Activated naive CD4-positive, alpha-beta T cell treated with anti-CD3 and anti-CD28 coated beads for 36 hours (primary cell): ENCODE data around the gene CENPM. TPM values are rescaled to one million over a fixed set of nuclear protein-coding genes. Genes with fewer than 3 reads are reported as not detected.
A peak's percentile ranks its signal among the peaks of the same experiment; 100 is the strongest.

Experiments used
- CTCF ChIA-PET: fragments of 350-600 bp; sonication (Branson Sonifier 250); formaldehyde crosslinking; loops from one replicate; lab custom pipeline; 2021; ENCODE audit warnings: antibody characterized with exemption; lab: Charles Lee
- DNase-seq: peaks from one replicate; pipeline ENCODE4 v3.0.0-alpha.2; 2020
- H3K27ac Mint-ChIP-seq: one replicate; pipeline ENCODE4 v1.8.0; 2021; ENCODE audit warnings: mild to moderate bottlenecking, mixed read lengths
- H3K27me3 Mint-ChIP-seq: one replicate; pipeline ENCODE4 v1.8.0; 2021; ENCODE audit warnings: low read depth, mixed read lengths
- H3K36me3 Mint-ChIP-seq: one replicate; pipeline ENCODE4 v1.8.0; 2021; ENCODE audit warnings: low read depth, mixed read lengths
- H3K4me1 Mint-ChIP-seq: one replicate; pipeline ENCODE4 v1.8.0; 2021; ENCODE audit warnings: low read depth, mixed read lengths
- H3K4me3 Mint-ChIP-seq: one replicate; pipeline ENCODE4 v1.8.0; 2021; ENCODE audit warnings: mild to moderate bottlenecking, moderate library complexity, mixed read lengths
- H3K9me3 Mint-ChIP-seq: one replicate; pipeline ENCODE4 v1.8.0; 2021; ENCODE audit warnings: mixed read lengths
- intact Hi-C: fragments of 100-400 bp; cut with micrococcal nuclease; formaldehyde crosslinking; loops from one replicate; pipeline ENCODE4 v1.15.1; 2023
- total RNA-seq, 2 experiments: library from RNA; stranded (reverse); gene quantifications; one replicate each; pipeline ENCODE4 v1.2.3, GENCODE V29; 2021

Gene CENPM, protein sequence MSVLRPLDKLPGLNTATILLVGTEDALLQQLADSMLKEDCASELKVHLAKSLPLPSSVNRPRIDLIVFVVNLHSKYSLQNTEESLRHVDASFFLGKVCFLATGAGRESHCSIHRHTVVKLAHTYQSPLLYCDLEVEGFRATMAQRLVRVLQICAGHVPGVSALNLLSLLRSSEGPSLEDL
- total RNA-seq: 100 to 1,000 TPM in 1 of 2 experiments, 10 to 100 TPM in 1; 95.4 to 110 TPM

DNA sequence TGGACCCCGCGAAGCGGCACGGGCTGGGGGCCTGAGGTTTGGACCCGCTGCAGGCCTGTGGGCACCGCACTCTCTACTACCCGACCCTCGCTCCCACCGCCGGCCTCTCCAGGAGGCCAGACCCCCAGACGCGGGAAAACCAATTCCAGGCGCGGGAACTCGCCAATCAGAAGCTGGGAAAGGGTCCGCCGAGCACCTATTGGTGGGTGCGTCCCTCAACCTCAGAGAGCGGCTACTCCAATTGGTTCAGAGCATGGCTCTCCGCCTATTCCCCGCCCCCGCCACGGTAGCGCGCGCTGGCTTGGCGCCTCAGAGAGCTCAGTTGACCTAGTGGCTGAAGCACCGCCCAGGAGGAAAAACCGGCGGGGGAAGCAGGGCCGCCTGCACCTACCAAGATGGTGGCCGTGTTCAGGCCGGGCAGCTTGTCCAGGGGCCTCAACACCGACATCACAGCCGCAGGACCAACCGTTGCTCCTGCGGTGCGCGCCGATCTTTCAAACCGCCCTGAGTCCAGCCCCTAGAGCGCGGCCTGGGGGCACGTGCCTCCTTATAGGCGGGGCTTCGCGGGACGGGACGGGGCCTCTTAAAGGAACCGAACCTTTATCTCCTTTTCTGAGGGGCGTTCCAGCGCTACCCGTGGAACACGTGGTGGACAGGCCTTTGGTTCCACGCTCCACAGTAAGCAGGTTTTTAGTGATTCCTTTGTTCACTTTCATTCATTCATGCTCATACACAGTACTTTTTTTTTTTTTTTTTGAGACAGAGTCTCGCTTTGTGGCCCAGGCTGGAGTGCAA lies at the start of gene CENPM:
TSS of gene CENPM (minus strand) at position 524 of the 795 bp plus-strand sequence. CDS start at position 448, 76 bp downstream.
- intact Hi-C loops: loop anchor here (2.0 to 10.0 kb wide), 2 partner anchors 132 to 502 kb away; partner anchors contain the start of genes SMDT1 and TOB2
- DNase-seq: peak; percentile 97
- Mint-ChIP-seq H3K27me3 (no peaks in the 10 kb centered on the region), H3K9me3 (no peaks in the 10 kb centered on the region), H3K27ac (peak within 1 kb of the TSS; percentile 87), H3K4me3 (peak within 1 kb of the TSS; percentile 95), H3K4me1 (peaks cover 58% of the 10 kb centered on the region), H3K36me3 (peaks cover 39% of the 10 kb centered on the region)
- CTCF ChIA-PET: interaction anchor here (0.6 to 1.8 kb wide), 11 partner anchors 10 to 444 kb away, joined by 3 to 8 read pairs (median 3); partner anchors contain the start of gene CCDC134

DNA sequence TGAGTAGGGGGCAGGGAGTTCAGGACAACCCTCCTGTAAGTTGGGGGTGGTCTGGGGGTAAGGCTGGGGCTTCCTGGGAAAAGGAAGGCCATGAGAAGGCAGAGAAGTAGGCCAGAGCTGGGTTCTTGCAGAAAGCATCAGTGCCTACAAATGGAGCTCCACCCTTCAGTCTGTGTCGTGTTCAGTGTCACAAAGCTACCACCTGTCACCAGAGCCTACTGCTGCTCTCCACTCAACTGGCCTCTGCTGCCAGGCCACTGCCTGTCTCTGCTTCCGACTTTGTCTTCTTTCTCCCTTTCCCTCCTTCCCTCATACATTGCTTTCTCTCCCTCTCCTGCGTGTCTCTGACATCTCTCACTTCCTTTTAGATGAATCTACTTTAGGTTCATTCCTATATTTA lies 48.3 kb upstream of the CENPM start:
- Mint-ChIP-seq H3K4me1 (peaks cover 14% of the 10 kb centered on the region), H3K36me3 (peaks cover 2% of the 10 kb centered on the region), H3K27ac (no peak overlapping the region), H3K4me3 (no peak overlapping the region), H3K27me3 (no peaks in the 10 kb centered on the region), H3K9me3 (peaks cover 5% of the 10 kb centered on the region)
- DNase-seq: no peak
- intact Hi-C loops: no loop called here
- CTCF ChIA-PET: no interaction called here

- H3K9me3 Mint-ChIP-seq: no peaks in the 10 kb centered on the region
- CTCF ChIA-PET: interaction anchor here (0.6 kb wide), 1 partner anchor 568 kb away, joined by 6 read pairs; no protein-coding TSS in a partner anchor
- H3K27ac Mint-ChIP-seq: no peak overlapping the region
- H3K4me3 Mint-ChIP-seq: no peak overlapping the region
- intact Hi-C loops: no loop called here
- no peaks in the 10 kb centered on the region for H3K27me3 Mint-ChIP-seq
- no peak for DNase-seq
- no peaks in the 10 kb centered on the region for H3K36me3 Mint-ChIP-seq
- H3K4me1 Mint-ChIP-seq: no peaks in the 10 kb centered on the region
Observed at GRCh38 chr22:41992496-41992895, 45.5 kb upstream of the CENPM start.

DNA sequence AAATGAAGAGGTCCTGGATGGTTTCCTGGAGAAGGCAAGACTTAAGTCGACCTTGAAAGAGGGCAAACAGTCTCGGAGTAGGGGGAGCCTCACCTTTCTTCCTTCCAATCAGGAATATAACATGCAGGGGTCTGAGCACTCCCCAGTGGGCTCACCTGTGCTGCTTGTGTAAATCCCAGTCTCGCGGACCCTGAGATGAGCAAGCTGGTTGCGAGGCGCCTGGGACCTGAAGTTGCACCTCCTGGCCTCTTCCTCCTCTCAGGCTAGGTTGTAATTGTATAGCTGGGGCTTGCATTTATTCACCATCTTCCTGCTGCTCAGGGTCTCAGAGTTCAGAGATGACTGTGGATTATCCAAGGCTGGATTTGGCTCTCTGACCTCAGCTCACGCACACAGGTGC lies 44.2 kb upstream of the CENPM start:
- no peak for DNase-seq
- Mint-ChIP-seq H3K27ac (no peak overlapping the region), H3K9me3 (no peaks in the 10 kb centered on the region), H3K27me3 (peaks cover under 1% of the 10 kb centered on the region), H3K36me3 (no peaks in the 10 kb centered on the region), H3K4me3 (no peak overlapping the region), H3K4me1 (no peaks in the 10 kb centered on the region)
- intact Hi-C loops: no loop called here
- CTCF ChIA-PET: interaction anchor here (0.6 kb wide), 2 partner anchors 76 to 264 kb away, joined by 3 to 4 read pairs; no protein-coding TSS in a partner anchor

DNA sequence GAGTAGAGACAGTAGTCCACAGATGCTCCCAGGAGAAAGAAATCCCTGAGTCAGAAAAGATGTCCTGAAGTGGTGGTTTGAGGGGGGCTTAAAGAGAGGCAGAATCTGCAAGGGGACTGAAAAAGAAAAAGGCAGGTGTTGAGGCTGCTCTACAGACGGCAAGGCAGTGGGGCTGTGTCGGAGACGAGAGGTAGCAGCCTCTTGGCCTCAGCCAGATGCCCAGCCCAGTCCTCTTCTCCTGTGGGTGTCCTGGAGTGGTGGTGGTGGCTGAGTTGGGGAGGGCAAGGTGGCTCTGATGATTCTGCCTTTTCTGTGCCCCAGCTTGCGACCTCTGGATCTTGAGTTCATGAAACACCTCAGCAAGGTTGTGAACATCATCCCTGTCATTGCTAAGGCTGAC lies 42.3 kb upstream of the CENPM start:
- H3K27ac Mint-ChIP-seq: no peak overlapping the region
- H3K9me3 Mint-ChIP-seq: no peaks in the 10 kb centered on the region
- peaks cover 2% of the 10 kb centered on the region for H3K27me3 Mint-ChIP-seq
- DNase-seq: no peak
- no peaks in the 10 kb centered on the region for H3K4me1 Mint-ChIP-seq
- CTCF ChIA-PET: no interaction called here
- intact Hi-C loops: no loop called here
- H3K4me3 Mint-ChIP-seq: no peak overlapping the region
- no peaks in the 10 kb centered on the region for H3K36me3 Mint-ChIP-seq

DNA sequence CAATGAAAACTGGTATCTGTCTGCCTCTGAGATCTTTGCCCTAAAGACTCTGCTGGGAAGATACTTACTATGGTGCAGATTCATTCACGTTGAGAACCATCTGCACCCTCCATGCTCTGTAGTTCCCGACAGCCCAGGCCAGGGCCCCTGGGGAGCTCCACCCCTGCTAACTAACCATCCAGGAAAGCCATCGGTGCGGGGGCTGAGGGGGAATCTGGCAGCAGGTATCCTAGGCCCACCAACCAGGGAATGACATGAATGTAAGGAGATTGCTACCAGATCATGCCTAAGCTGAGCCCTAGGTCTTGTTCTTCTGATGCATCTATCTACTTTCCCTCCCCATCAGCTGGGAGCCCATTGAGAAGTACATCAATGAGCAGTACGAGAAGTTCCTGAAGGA lies 40.3 kb upstream of the CENPM start:
- intact Hi-C loops: no loop called here
- DNase-seq: no peak
- Mint-ChIP-seq H3K27ac (no peak overlapping the region), H3K4me1 (no peaks in the 10 kb centered on the region), H3K9me3 (no peaks in the 10 kb centered on the region), H3K4me3 (no peak overlapping the region), H3K36me3 (no peaks in the 10 kb centered on the region), H3K27me3 (peaks cover 2% of the 10 kb centered on the region)
- CTCF ChIA-PET: no interaction called here

DNA sequence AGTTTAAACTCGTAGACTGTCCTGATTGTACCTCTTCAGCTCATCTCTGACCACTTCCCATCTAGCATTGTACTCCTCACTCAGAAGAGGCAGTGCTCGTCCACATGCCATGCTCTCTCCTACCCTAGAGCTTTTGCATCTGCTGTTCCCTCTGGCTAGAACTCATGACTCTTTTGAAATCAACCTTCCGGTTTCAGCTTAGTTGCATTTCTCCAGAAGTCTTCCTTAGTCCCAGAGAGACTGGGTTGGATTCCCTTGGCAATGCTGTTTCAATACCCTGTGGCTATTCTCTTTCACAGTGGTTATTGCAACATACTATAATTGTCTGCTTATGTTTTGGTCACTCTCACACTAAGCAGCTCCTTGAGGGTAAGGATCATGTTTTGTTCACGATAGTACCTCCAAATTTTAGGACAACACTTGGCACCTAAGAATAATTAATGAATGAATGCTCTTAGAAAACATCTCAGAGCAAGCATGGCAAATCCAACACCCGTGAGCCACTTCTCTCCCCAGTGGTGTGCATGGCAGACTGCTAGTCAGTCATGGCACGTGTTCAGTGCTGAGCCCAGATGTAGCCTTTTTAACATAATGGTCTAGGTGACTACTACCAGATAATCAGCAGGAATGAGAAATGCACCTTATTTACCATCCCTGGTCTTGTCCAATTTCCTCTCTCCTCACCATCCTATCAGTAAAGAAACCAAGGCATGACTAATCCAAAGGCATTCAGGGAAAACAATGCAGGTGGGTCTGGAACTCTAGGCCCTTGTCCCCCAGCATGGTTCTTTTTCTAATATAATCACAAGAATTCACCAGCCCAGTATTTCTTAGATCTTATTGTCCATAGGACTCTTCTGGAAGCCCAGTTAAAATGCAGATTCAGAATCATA lies 36.8 kb upstream of the CENPM start:
- Mint-ChIP-seq H3K36me3 (no peaks in the 10 kb centered on the region), H3K9me3 (no peaks in the 10 kb centered on the region), H3K4me1 (no peaks in the 10 kb centered on the region), H3K4me3 (no peak overlapping the region), H3K27me3 (peaks cover 5% of the 10 kb centered on the region), H3K27ac (no peak overlapping the region)
- intact Hi-C loops: no loop called here
- CTCF ChIA-PET: interaction anchor here (0.6 to 0.9 kb wide), 2 partner anchors 16 to 29 kb away, joined by 3 read pairs; no protein-coding TSS in a partner anchor
- no peak for DNase-seq

- no peaks in the 10 kb centered on the region for H3K36me3 Mint-ChIP-seq
- H3K27ac Mint-ChIP-seq: no peak overlapping the region
- CTCF ChIA-PET: interaction anchor here (0.9 kb wide), 1 partner anchor 16 kb away, joined by 3 read pairs; no protein-coding TSS in a partner anchor
- H3K27me3 Mint-ChIP-seq: peaks cover 10% of the 10 kb centered on the region
- intact Hi-C loops: no loop called here
- no peak overlapping the region for H3K4me3 Mint-ChIP-seq
- DNase-seq: no peak
- no peaks in the 10 kb centered on the region for H3K9me3 Mint-ChIP-seq
- H3K4me1 Mint-ChIP-seq: no peaks in the 10 kb centered on the region
Observed at GRCh38 chr22:41982865-41983264, 35.9 kb upstream of the CENPM start.

GRCh38 chr22:41979423-41980250 lies 32.7 kb upstream of the CENPM start:
- H3K36me3 Mint-ChIP-seq: no peaks in the 10 kb centered on the region
- no peak for DNase-seq
- H3K27ac Mint-ChIP-seq: no peak overlapping the region
- H3K27me3 Mint-ChIP-seq: peaks cover 33% of the 10 kb centered on the region
- peaks cover 10% of the 10 kb centered on the region for H3K4me1 Mint-ChIP-seq
- intact Hi-C loops: no loop called here
- CTCF ChIA-PET: interaction anchor here (1.2 kb wide), 1 partner anchor 12 kb away, joined by 3 read pairs; no protein-coding TSS in a partner anchor
- no peak overlapping the region for H3K4me3 Mint-ChIP-seq
- H3K9me3 Mint-ChIP-seq: no peaks in the 10 kb centered on the region

GRCh38 chr22:41978732-41979131 lies 31.8 kb upstream of the CENPM start:
- Mint-ChIP-seq H3K4me1 (peaks cover 12% of the 10 kb centered on the region), H3K9me3 (no peaks in the 10 kb centered on the region), H3K36me3 (no peaks in the 10 kb centered on the region), H3K4me3 (no peak overlapping the region), H3K27me3 (peaks cover 39% of the 10 kb centered on the region), H3K27ac (no peak overlapping the region)
- DNase-seq: no peak
- intact Hi-C loops: no loop called here
- CTCF ChIA-PET: no interaction called here

- intact Hi-C loops: no loop called here
- H3K9me3 Mint-ChIP-seq: no peaks in the 10 kb centered on the region
- DNase-seq: peak; percentile 22
- no peak overlapping the region for H3K27ac Mint-ChIP-seq
- H3K27me3 Mint-ChIP-seq: peaks cover 48% of the 10 kb centered on the region
- H3K36me3 Mint-ChIP-seq: no peaks in the 10 kb centered on the region
- H3K4me3 Mint-ChIP-seq: peak overlapping the region; percentile 48
- CTCF ChIA-PET: no interaction called here
- peaks cover 12% of the 10 kb centered on the region for H3K4me1 Mint-ChIP-seq
Observed at GRCh38 chr22:41976961-41977566, 30.1 kb upstream of the CENPM start.
